ENCODE data around the gene KLK2. TPM values are rescaled to one million over a fixed set of nuclear protein-coding genes. Genes with fewer than 3 reads are reported as not detected.

The KLK2 gene
- total RNA-seq, 1 donor from 2014 or later: not detected

DNA sequence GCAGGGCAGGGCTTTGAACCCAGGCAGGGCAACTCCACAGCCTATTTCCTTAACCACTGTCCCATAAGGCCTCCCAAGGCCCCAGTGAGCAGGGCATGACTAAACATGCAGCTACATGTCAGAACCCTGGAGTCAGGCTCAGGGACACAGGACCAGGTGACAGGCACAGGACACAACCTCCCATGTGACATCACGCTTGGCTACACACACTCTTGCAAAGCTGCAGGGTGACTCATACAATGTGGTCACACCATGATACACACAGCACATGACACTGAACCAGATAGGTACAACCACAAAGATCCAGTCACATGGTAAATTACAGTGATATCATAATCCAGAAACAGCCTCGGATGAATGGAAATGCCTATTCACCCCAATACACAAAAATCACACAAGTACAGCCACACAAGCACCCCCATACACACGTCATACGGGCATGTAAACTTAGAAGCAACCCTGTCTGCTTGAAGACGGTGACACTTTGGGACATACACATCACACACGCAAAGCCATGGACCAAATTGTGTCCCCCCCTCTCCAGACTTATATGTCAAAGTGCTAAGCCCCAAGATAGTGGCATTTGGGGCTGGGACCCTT lies 23.5 kb downstream of the KLK2 start:
- Mint-ChIP-seq H3K4me1 (ENCODE audit: unreplicated experiment) (no peaks in the 10 kb centered on the region), H3K27me3 (peaks cover 43% of the 10 kb centered on the region), H3K4me3 (no peak overlapping the region), H3K27ac (no peak overlapping the region), H3K36me3 (no peaks in the 10 kb centered on the region), H3K9me3 (no peaks in the 10 kb centered on the region)
- TF ChIP-seq, protein P1, sequence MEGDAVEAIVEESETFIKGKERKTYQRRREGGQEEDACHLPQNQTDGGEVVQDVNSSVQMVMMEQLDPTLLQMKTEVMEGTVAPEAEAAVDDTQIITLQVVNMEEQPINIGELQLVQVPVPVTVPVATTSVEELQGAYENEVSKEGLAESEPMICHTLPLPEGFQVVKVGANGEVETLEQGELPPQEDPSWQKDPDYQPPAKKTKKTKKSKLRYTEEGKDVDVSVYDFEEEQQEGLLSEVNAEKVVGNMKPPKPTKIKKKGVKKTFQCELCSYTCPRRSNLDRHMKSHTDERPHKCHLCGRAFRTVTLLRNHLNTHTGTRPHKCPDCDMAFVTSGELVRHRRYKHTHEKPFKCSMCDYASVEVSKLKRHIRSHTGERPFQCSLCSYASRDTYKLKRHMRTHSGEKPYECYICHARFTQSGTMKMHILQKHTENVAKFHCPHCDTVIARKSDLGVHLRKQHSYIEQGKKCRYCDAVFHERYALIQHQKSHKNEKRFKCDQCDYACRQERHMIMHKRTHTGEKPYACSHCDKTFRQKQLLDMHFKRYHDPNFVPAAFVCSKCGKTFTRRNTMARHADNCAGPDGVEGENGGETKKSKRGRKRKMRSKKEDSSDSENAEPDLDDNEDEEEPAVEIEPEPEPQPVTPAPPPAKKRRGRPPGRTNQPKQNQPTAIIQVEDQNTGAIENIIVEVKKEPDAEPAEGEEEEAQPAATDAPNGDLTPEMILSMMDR (conservative IDR thresholded peaks at IDR 0.05): no peak
- DNase-seq (ENCODE audit: extremely low spot score, unreplicated experiment): no peak

DNA sequence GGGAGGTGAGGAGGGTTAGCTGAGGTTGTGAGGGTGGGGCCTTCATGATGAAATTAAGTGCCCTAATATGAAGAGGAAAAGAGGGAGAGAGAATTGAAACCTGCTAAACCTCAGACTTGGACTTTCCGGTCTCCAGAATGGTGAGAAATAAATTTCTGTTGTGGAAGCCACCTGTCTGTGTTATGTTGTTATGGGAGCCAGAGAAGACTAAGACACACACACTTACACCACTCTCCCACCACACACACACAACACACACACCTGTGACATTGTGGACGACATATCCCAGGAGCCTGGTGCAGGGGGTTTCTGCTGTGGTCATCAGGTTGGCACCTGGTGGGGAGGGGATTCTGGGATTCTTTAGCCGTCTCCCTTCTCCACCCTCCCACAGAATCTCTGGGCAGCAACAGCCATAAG lies 24.0 kb downstream of the KLK2 start:
- Mint-ChIP-seq H3K4me1 (ENCODE audit: unreplicated experiment) (no peaks in the 10 kb centered on the region), H3K27me3 (peaks cover 40% of the 10 kb centered on the region), H3K36me3 (no peaks in the 10 kb centered on the region), H3K9me3 (no peaks in the 10 kb centered on the region), H3K27ac (no peak overlapping the region), H3K4me3 (no peak overlapping the region)
- TF ChIP-seq, protein P1 (conservative IDR thresholded peaks at IDR 0.05): no peak
- no peak for DNase-seq (ENCODE audit: extremely low spot score, unreplicated experiment)

DNA sequence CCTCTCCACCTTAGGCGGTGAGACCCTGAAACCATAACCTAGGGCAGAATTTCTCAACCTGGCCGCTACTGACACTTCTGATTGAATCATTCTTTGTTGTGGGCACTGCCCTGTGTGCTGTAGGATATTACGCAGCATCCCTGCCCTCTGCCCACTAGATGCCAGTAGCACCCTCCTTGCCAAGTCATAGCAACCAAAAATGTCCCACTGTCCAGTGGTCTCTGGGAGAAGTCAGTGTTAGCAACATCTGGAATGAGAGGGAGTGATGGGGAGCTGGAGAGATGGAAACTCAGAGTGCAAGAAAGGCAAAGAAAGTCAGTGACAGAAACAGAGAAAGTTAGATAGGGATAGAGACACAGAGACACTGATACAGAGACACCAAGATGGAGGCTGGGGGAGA lies 24.4 kb downstream of the KLK2 start:
- Mint-ChIP-seq H3K4me1 (ENCODE audit: unreplicated experiment) (no peaks in the 10 kb centered on the region), H3K4me3 (no peak overlapping the region), H3K9me3 (no peaks in the 10 kb centered on the region), H3K27ac (no peak overlapping the region), H3K36me3 (no peaks in the 10 kb centered on the region), H3K27me3 (peaks cover 43% of the 10 kb centered on the region)
- DNase-seq (ENCODE audit: extremely low spot score, unreplicated experiment): no peak
- TF ChIP-seq, protein P1 (conservative IDR thresholded peaks at IDR 0.05): no peak

DNA sequence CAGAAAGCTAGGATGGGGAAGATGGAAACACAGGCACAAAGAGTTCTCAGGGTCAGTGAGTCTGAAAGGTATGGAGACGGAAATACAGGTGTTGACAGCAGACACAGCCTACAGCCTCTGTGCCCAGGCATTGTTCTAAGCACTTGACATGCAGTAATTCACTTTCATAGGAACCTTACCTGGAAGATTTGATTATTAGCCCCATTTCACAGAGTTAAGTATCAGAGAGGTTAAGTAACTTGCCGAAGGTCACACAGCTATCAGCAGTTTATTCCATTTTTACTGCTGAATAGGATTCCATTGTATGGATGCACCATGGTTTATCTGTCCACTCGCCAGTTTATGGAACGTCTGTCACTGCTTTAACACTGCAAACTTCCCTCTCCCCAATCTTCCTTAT lies 24.8 kb downstream of the KLK2 start:
- Mint-ChIP-seq H3K4me1 (ENCODE audit: unreplicated experiment) (no peaks in the 10 kb centered on the region), H3K27ac (no peak overlapping the region), H3K36me3 (no peaks in the 10 kb centered on the region), H3K27me3 (peaks cover 43% of the 10 kb centered on the region), H3K9me3 (no peaks in the 10 kb centered on the region), H3K4me3 (no peak overlapping the region)
- DNase-seq (ENCODE audit: extremely low spot score, unreplicated experiment): no peak
- TF ChIP-seq, protein P1 (conservative IDR thresholded peaks at IDR 0.05): no peak

DNA sequence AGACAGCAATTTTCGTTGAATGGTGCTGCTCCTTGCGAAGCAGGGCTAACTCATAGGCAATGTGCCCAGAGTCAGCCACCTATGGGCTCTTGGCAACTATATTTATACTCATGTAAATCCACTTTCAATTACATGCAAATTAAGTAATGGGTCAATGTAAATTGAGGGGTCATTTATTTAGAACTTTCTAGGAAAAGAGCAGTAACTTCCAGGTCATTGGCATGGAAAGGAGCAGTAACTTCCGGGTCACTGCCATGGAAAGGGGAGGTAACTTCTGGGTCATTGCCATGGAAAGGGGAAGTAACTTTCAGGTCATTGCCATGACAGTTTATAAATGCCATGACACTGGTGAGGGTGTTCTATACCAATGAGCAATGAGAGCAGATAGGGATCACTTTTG lies 26.3 kb downstream of the KLK2 start:
- no peaks in the 10 kb centered on the region for H3K4me1 Mint-ChIP-seq (ENCODE audit: unreplicated experiment)
- H3K36me3 Mint-ChIP-seq: no peaks in the 10 kb centered on the region
- H3K27me3 Mint-ChIP-seq: peaks cover 43% of the 10 kb centered on the region
- no peaks in the 10 kb centered on the region for H3K9me3 Mint-ChIP-seq
- no peak overlapping the region for H3K4me3 Mint-ChIP-seq
- TF ChIP-seq, protein P1 (conservative IDR thresholded peaks at IDR 0.05): no peak
- H3K27ac Mint-ChIP-seq: no peak overlapping the region
- DNase-seq (ENCODE audit: extremely low spot score, unreplicated experiment): no peak

DNA sequence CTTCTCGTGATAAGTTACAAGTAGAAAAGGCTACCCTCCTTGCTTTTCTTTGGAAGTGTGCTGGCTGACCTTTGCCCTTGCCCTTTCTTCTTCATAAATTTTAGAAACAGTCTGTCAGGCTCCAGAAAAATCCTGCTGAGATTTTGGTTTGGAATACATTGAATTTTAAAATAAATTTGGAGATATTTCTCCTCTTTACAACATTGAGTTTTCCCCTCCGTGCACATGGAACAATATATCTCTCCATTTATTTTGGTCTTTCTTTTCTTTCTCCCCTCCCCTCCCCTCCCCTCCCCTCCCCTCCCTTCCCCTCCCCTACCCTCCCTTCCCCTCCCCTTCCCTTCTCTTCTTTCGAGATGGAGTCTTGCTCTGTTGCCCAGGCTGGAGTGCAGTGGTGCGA lies 29.4 kb downstream of the KLK2 start:
- H3K4me1 Mint-ChIP-seq (ENCODE audit: unreplicated experiment): no peaks in the 10 kb centered on the region
- no peak overlapping the region for H3K4me3 Mint-ChIP-seq
- H3K27me3 Mint-ChIP-seq: peaks cover 40% of the 10 kb centered on the region
- no peak for DNase-seq (ENCODE audit: extremely low spot score, unreplicated experiment)
- TF ChIP-seq, protein P1 (conservative IDR thresholded peaks at IDR 0.05): no peak
- no peak overlapping the region for H3K27ac Mint-ChIP-seq
- no peaks in the 10 kb centered on the region for H3K36me3 Mint-ChIP-seq
- H3K9me3 Mint-ChIP-seq: no peaks in the 10 kb centered on the region
